ENCODE data around the gene SHISAL1.
A peak's percentile ranks its signal among the peaks of the same experiment; 100 is the strongest.
"Not testable (repeated sequence)": the region's sequence is repeated elsewhere in the genome, so short reads cannot be mapped to it uniquely, and the experiment has no call there.

SHISAL1 gene

DNA sequence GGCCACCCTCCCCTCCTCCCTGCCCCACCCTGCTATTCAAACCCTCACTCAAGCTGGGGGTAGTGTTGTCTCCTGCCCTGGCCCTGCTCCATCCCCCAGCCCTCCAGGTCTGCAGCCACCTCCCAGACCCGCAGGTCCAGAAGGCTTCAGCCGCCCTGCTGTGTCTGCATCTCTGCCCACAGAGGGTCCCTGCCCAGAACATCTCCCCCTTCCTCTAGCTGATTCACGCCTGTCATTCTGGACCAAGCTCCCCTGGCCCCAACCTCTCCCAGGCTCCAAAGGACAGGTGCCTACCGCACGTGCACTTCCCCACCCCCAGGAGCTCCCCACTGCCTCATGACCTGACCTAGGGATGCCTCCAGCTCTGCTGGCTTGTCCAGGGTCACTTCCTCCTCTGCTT, 16.0 kb upstream of the SHISAL1 start:
- DNase-seq: no peak

GRCh38 chr22:44328326-44328725, 15.6 kb upstream of the SHISAL1 start:
- no peak for DNase-seq

DNA sequence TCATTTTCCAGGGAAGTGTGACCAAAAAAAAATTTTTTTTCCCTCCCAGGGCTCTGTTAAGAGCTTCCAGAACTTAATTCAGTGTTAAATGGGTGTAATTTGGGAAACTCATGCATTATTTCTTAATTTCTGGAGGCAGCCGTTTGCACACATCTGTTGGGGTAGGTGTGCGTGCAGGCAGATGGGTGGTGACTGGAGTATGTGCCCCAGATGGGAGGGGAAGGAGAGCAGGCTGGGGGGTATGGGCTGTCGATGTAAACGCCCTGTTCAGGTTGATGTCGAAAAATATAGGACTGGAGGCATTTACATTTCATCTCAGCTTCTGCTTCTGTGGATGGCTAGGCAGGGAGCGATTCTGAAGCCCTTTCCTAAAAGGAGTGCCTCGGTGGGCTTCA, 13.7 kb upstream of the SHISAL1 start:
- DNase-seq: no peak

DNA sequence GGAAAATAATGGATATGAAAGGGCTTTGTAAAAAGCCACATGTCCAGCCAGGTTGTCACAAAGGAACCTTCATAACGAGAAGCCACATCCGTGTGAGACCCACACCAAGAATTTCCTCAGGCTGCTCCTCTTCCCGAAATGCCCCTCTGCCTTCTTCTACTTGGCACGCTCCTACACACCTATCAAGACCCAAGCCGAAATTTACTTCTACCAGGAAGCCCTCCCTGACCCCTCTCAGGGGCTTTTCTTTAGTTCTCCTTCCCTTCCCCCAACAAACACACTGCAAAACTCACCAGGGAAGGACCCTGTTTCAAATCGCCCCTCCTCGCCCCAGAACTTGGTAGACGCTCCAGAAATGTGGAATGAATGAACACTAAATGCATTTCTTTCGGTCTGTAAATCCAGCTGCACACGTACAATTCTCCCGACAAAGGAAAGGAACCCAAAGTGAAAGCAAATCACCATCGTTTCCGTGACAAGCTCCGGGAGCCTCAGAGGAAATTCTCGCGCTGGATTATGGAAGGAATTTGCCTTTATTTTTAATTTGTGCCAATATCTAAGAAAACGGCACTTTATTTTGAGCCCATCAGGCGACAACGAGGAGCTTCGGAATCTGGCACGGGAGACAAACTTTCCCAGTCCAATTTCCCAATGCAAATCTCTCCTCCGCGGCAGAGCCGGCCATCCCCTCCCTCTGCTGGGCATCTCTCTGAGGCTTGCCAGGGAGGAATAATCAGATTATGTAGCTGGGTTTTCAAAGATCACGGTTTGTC, 13.2 kb upstream of the SHISAL1 start:
- peak in 5 of 58 donors; percentile 2 to 57 (median 10) for DNase-seq

DNA sequence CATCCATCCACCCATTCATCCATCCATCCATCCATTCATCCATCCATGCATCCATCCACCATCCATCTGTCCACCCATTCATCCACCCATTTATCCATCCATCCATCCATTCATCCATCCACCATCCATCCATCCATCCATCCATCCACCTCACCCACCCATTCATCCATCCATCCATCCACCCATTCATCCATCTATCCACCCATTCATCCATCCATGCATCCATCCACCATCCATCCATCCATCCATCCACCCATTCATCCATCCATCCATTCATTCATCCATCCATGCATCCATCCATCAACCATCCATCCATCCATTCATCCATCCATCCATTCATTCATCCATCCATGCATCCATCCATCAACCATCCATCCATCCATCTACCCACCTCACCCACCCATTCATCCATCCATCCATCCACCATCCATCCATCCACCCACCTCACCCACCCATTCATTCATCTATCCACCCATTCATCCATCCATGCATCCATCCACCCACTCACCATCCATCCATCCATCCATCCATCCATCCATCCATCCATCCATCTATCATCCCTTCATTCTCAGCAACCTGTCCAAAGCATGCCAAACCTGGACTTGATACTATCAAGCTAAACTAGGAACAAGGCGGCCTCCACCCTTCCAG, 10.5 kb upstream of the SHISAL1 start:
- DNase-seq: not testable (repeated sequence)

DNA sequence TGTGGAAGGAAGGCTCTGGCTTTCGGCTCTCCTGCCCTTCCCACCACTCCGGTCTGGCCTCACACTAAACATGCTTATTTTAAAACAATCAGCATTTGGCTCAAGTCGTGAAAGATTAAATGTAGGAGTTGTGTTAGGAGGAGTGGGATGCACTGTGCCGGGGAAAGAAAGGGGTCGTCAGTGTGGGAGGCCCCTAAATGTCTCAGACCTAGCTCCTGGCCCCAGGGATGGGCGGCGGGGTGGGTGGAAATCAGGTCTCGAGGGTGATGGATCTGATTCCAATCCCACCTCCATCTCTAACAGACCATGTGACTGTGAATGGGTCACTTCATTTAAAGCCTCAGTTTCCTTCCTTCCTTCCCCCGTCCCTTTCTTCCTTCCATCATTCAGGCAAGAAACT, 6.9 kb upstream of the SHISAL1 start:
- no peak for DNase-seq

GRCh38 chr22:44318751-44319150, 6.0 kb upstream of the SHISAL1 start:
- no peak for DNase-seq

- no peak for DNase-seq
Observed at GRCh38 chr22:44317886-44318637, 5.3 kb upstream of the SHISAL1 start.

DNA sequence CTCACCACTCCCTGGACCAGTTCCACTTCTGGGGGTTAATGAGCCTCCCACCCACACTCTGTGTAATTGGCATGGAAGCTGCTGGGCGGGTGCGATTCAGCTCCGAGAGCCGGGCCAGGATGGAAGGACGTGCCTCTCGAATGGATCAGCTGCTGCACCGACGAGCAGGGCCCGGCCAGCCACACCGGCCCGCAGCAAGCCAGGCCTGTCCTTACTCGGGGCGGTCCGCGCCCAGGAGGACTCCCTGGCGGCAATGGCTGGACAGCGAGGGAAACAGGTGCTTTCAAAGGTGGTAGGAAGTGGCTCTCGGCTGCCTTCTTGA, 4.3 kb upstream of the SHISAL1 start:
- DNase-seq: peak in 4 of 58 donors; percentile 15 to 53 (median 30)

GRCh38 chr22:44316393-44317122, 3.8 kb upstream of the SHISAL1 start:
- peak in 8 of 58 donors; percentile 15 to 53 (median 30) for DNase-seq

- no peak for DNase-seq
Observed at GRCh38 chr22:44314425-44315067, 1.8 kb upstream of the SHISAL1 start.

GRCh38 chr22:44313385-44314006, 745 bp upstream of the SHISAL1 start:
- DNase-seq: no peak

DNA sequence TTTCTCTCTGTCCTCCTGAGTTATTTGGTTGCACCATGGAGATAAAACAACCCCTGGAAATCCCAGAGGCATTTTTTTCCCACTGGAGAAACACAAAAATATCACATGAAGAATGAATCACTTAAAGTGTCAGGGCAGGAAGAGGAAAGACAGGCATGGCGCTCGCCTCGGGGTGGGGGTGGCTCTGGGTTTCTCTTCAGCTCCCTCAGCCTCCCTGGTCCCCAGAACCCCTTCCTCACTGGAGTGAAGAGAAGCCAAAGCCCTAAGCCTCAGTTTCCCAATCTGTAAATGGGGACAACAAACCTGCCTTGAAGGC, 938 bp downstream of the SHISAL1 start:
- no peak for DNase-seq

DNA sequence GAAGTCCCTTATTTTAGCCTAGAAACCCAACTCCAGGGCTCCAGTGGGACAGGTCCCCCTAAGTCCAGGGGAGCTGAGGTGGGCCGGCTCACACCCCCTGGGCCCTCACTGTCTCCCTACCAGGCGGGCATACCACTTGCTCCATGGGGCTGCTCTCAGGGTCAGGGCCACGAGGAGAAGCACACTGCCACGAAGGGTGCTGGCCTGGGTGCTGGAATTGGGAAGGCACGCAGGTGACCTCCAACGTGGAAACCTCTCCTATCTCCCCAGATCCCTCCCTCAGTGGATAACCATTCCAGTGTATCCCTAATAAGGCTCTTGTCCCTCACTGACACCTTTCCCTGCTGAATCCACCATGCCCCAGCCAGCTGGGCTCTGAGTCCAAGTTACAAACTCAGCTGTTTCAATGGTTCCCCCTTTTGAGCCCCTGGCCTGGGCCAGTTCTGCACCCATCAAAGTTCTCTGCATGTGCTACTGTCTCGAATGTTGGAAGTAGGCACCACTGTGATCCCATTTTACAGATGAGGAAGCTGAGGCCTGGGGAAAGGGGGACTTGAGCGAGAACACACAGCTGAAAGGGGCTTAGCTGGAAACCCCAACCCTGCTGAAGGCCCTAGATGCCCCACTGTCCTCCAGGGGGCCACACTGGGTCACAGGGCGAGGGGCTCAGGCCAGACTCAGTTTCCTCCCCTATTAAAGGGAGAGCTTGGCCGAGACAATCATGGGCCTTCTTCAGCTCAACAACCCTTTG, 1.5 kb downstream of the SHISAL1 start:
- DNase-seq: no peak

GRCh38 chr22:44309647-44310046, 3.1 kb downstream of the SHISAL1 start:
- DNase-seq: no peak

- no peak for DNase-seq
Observed at GRCh38 chr22:44309137-44309536, 3.6 kb downstream of the SHISAL1 start.

- no peak for DNase-seq
Observed at GRCh38 chr22:44307509-44308169, 5.1 kb downstream of the SHISAL1 start.

DNA sequence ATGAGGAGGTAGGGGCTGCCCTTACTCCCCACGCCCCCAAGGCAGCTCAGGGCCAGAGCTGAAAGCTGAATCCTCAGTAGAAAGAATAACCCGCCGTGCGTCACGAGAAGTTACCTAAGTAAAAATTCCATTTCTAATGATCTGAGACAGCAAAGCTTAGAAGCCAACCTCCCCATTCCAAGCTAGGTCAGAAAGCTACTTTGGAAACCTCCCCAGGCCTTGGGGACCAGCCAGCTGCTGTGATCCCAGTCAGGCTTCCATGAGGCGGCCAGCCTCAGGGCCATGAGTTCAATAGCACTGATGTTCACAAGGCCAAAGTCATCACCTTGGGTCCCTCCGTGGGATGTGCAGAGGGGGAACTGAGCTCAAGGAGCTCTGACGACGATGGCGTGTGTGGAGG, 6.9 kb downstream of the SHISAL1 start:
- no peak for DNase-seq

- DNase-seq: no peak
Observed at GRCh38 chr22:44305455-44305854, 7.3 kb downstream of the SHISAL1 start.

- no peak for DNase-seq
Observed at GRCh38 chr22:44304911-44305310, 7.8 kb downstream of the SHISAL1 start.

All from anterior cingulate cortex (tissue), 58 donors.